Activated naive CD8-positive, alpha-beta T cell treated with anti-CD3 and anti-CD28 coated beads for 36 hours (primary cell): Measurements from ENCODE around the gene RAD50. TPM values are rescaled to one million over a fixed set of nuclear protein-coding genes. Genes with fewer than 3 reads are reported as not detected.
A peak's percentile ranks its signal among the peaks of the same experiment; 100 is the strongest.
"Not testable (repeated sequence)": the region's sequence is repeated elsewhere in the genome, so short reads cannot be mapped to it uniquely, and the experiment has no call there.

Experiments used
- DNase-seq: peaks from one replicate; pipeline ENCODE4 v3.0.0; 2021
- H3K27ac Mint-ChIP-seq: one replicate; pipeline ENCODE4 v1.8.0; 2022; ENCODE audit warnings: mild to moderate bottlenecking, moderate library complexity, mixed read lengths
- H3K27me3 Mint-ChIP-seq: one replicate; pipeline ENCODE4 v1.8.0; 2022; ENCODE audit warnings: mild to moderate bottlenecking, mixed read lengths
- H3K36me3 Mint-ChIP-seq: one replicate; pipeline ENCODE4 v1.8.0; 2021; ENCODE audit warnings: mild to moderate bottlenecking, mixed read lengths
- H3K4me1 Mint-ChIP-seq: one replicate; pipeline ENCODE4 v1.8.0; 2021; ENCODE audit warnings: mixed read lengths
- H3K4me3 Mint-ChIP-seq: one replicate; pipeline ENCODE4 v1.8.0; 2022; ENCODE audit warnings: mild to moderate bottlenecking, moderate library complexity, mixed read lengths
- H3K9me3 Mint-ChIP-seq: one replicate; pipeline ENCODE4 v1.8.0; 2022; ENCODE audit warnings: mixed read lengths
- total RNA-seq, 2 experiments: library from RNA; stranded (reverse); gene quantifications; one replicate each; pipeline ENCODE4 v1.2.3, GENCODE V29; 2021

RAD50 gene
- 10 to 100 TPM; 40.7 to 49.1 TPM for total RNA-seq

GRCh38 chr5:132556763-132557477, at the start of gene RAD50:
Gene RAD50 (plus strand): TSS chr5:132556977. CDS start chr5:132557325, 348 bp downstream.
- H3K4me3 Mint-ChIP-seq, result peak within 1 kb of the TSS; percentile 96
- peaks cover 23% of the 10 kb centered on the region for H3K4me1 Mint-ChIP-seq
- H3K36me3 Mint-ChIP-seq, result peaks cover 10% of the 10 kb centered on the region
- H3K27me3 Mint-ChIP-seq, result no peaks in the 10 kb centered on the region
- peak; percentile 95 for DNase-seq
- H3K27ac Mint-ChIP-seq, result peak within 1 kb of the TSS; percentile 96
- no peaks in the 10 kb centered on the region for H3K9me3 Mint-ChIP-seq

DNA sequence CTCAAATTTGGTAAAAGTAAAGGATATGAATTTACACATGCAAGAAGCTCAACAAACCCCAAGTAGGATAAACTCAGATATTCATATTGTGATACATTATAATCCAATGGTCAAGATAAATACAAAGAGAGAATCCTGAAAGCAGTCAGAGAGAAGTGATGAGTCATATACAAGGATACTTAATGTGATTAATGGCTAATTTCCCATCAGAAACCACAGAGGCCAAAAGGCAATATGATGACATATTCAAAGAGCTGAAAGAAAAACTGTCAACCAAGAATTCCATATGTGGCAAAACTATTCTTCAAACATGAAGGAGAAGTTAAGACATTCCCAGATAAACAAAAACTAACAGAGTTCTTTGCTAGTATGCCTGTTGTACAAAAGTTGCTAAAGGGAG, 46.7 kb upstream of the RAD50 start:
- Mint-ChIP-seq H3K4me3 (no peak overlapping the region), H3K27me3 (peaks cover 38% of the 10 kb centered on the region), H3K27ac (no peak overlapping the region), H3K36me3 (peaks cover 2% of the 10 kb centered on the region), H3K4me1 (peaks cover 6% of the 10 kb centered on the region), H3K9me3 (peaks cover 9% of the 10 kb centered on the region)
- DNase-seq, result no peak

DNA sequence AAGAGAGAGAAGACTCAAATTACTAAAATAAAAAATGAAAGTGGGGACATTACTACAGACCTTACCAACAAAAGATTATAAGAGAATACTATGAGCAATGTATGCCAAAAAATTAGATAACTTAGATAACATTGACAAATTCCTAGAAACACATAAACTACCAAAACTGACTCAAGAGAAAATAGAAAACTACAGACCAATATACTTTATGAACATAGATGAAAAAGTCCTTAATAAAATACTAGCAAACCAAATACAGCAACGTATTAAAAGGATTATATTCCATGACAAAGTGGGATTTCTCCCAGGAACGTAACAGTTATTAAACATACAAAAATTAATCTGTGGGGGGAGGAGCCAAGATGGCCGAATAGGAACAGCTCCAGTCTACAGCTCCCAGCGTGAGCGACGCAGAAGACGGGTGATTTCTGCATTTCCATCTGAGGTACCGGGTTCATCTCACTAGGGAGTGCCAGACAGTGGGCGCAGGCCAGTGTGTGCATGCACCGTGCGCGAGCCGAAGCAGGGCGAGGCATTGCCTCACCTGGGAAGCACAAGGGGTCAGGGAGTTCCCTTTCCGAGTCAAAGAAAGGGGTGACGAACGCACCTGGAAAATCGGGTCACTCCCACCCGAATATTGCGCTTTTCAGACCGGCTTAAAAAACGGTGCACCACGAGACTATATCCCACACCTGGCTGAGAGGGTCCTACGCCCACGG, 43.0 kb upstream of the RAD50 start:
- not testable (repeated sequence) for H3K36me3 Mint-ChIP-seq, H3K9me3 Mint-ChIP-seq, H3K27ac Mint-ChIP-seq, H3K4me1 Mint-ChIP-seq, DNase-seq, H3K4me3 Mint-ChIP-seq
- peaks cover 28% of the 10 kb centered on the region for H3K27me3 Mint-ChIP-seq

- H3K36me3 Mint-ChIP-seq, H3K27me3 Mint-ChIP-seq, H3K4me3 Mint-ChIP-seq, DNase-seq, H3K27ac Mint-ChIP-seq: not testable (repeated sequence)
- Mint-ChIP-seq H3K4me1 (peaks cover 36% of the 10 kb centered on the region), H3K9me3 (peaks cover 11% of the 10 kb centered on the region)
Measured at GRCh38 chr5:132522067-132522466, 34.7 kb upstream of the RAD50 start.

DNA sequence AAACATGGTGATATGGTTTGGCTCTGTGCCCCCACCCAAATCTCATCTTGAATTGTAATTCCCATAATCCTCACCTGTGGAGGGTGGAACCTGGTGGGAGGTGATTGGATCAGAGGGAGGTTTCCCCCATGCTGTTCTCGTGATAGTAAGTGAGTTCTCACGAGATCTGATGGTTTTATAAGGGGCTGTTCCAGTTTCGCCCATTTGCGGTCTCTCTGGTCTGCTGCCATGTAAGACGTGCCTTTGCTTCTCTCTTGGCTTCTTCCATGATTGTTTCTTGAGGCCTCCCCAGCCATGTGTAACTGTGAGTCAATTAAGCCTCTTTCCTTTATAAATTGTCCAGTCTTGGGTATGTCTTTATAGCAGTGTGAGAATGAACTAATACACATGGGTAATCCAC, 31.9 kb upstream of the RAD50 start:
- not testable (repeated sequence) for DNase-seq, H3K27me3 Mint-ChIP-seq, H3K36me3 Mint-ChIP-seq
- H3K9me3 Mint-ChIP-seq, result peaks cover 11% of the 10 kb centered on the region
- H3K27ac Mint-ChIP-seq, result peak overlapping the region; percentile 63
- peak overlapping the region; percentile 20 for H3K4me3 Mint-ChIP-seq
- H3K4me1 Mint-ChIP-seq, result peaks cover 43% of the 10 kb centered on the region

GRCh38 chr5:132525299-132525724, 31.5 kb upstream of the RAD50 start:
- H3K4me3 Mint-ChIP-seq, result peak overlapping the region; percentile 43
- DNase-seq, result peak; percentile 16

DNA sequence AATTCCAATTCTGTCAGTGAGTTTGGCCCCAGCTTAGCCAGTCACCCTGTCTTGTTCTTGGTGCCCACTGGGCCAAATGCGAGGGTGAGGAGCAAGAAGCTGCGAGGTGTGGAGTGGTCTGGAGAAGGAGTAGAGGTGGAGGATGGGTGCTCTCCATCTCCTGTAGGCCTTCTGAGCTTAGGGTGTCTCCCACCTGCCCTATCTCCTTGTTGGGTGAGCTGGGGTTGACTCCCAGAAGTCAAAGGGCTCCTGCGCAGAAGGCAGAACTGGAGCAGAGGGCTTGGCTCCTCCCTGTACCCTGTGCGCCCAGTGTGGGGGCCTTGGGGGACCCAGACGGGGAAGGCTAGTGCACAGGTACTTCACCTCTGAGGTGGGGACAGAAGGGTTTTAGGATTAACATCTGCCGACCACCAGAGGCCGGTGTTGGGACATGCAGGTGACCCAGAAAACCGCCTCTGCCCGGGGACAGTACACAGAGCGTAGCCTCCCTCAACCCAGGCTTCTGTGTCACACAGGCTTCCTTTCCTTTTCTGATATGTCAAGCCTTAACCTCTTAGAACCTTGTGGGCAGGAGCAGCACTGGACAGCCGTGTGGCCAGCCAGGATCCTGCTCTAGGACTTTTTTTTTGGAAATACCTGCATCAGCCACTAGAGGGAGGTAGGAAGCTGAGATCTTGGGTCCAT, 30.3 kb upstream of the RAD50 start:
- peaks cover 4% of the 10 kb centered on the region for H3K9me3 Mint-ChIP-seq
- peak; percentile 32 for DNase-seq
- peaks cover 4% of the 10 kb centered on the region for H3K27me3 Mint-ChIP-seq
- no peak overlapping the region for H3K27ac Mint-ChIP-seq
- peaks cover 40% of the 10 kb centered on the region for H3K4me1 Mint-ChIP-seq
- H3K36me3 Mint-ChIP-seq, result peaks cover 3% of the 10 kb centered on the region
- H3K4me3 Mint-ChIP-seq, result no peak overlapping the region

More at GRCh38 chr5:132525299-132525724, 31.5 kb upstream of the RAD50 start:
- H3K27ac Mint-ChIP-seq, result peak overlapping the region; percentile 63
- peaks cover 4% of the 10 kb centered on the region for H3K27me3 Mint-ChIP-seq
- peaks cover 8% of the 10 kb centered on the region for H3K9me3 Mint-ChIP-seq
- peaks cover 41% of the 10 kb centered on the region for H3K4me1 Mint-ChIP-seq
- peaks cover 3% of the 10 kb centered on the region for H3K36me3 Mint-ChIP-seq

DNA sequence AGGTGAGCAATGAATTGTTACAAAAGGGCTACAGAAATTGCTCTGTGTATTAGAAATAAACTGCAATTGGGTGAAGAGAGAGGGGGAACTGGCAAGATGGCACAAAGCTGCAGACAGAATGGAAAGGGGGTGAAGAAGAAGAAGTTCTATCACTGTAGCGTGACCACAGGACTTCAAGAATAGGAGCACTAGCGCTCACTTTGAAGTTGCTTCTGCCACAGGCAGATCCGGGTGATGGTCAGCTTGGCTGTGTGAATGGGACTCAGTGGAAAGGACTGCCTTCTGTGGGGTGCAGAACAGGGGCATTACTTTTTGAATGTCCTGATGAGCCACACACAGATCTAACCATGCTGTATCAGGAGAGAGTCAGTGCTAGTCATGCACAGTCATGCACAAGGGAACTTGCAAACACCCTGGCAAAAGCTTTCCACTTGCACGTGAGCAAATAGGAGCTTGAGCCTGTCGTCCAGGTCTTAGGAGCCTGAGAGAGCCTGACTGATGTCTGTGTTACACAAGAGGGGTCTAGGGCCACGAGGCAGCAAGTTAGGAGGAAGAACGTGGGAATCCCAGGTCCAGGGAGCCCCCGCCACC, 29.7 kb upstream of the RAD50 start:
- DNase-seq, result no peak

DNA sequence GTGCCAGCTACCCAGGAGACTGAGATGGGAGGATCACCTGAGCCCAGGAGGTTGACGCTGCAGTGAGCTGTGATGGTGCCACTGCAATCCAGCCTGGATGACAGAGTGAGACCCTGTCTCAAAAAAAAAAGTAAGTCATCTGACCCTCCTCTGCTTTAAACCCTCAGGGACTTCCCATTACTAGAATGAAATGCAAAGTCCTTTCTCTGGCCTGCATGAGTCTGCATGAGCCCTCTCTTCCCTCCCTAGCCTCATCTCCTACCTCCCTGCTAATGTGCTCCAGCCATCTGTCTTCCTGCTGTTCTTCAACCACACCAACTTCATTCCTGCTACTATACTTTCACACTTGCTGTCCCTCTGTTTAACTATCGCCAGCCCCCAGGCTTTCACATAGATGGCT, 28.8 kb upstream of the RAD50 start:
- peaks cover 4% of the 10 kb centered on the region for H3K27me3 Mint-ChIP-seq
- no peaks in the 10 kb centered on the region for H3K36me3 Mint-ChIP-seq
- no peak overlapping the region for H3K27ac Mint-ChIP-seq
- H3K4me1 Mint-ChIP-seq, result peaks cover 38% of the 10 kb centered on the region
- no peak overlapping the region for H3K4me3 Mint-ChIP-seq
- H3K9me3 Mint-ChIP-seq, result peaks cover 1% of the 10 kb centered on the region
- DNase-seq, result no peak

More for the DNA sequence above, 29.7 kb upstream of the RAD50 start:
- H3K4me3 Mint-ChIP-seq, result no peak overlapping the region
- peaks cover 39% of the 10 kb centered on the region for H3K4me1 Mint-ChIP-seq
- peaks cover 3% of the 10 kb centered on the region for H3K9me3 Mint-ChIP-seq
- H3K36me3 Mint-ChIP-seq, result peaks cover 2% of the 10 kb centered on the region
- peaks cover 4% of the 10 kb centered on the region for H3K27me3 Mint-ChIP-seq
- H3K27ac Mint-ChIP-seq, result no peak overlapping the region

DNA sequence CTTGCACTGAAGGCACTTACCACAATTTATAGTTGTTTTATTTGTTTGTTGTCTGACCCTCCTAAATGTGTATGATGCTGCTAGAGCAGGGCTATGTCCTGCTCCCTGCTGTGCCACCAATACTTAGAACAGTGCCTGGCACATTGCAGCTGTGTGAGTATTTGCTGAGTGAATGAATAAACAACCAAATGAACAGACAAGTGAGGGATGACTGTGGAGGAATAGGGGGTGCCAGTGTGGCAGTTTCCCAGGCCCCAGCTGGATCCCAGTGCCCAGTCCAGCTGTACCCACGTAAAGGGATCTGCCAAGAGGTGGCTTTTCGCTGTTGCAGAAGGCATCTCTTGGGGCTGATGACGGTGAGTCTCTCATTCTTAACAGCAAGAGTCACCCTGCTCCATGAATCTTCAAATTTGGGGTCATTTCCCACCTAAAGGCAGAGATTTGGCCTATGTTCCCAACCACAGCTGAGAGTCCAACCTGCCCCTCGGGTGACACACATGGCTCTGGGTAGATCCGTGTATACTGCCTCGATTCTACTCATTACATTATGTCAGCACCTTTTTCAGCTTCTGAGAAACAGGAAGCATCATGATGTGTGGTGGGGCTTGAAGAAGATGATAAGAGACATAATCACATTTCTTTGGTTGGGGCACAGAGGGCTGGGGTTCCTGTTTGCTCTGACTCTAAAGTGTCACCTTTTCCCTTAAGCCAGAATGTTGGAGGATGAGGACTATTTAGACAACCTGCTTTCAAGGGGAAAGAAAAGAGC, 27.7 kb upstream of the RAD50 start:
- Mint-ChIP-seq H3K27ac (no peak overlapping the region), H3K4me1 (peaks cover 38% of the 10 kb centered on the region), H3K36me3 (no peaks in the 10 kb centered on the region), H3K27me3 (peaks cover 4% of the 10 kb centered on the region), H3K9me3 (peaks cover 1% of the 10 kb centered on the region), H3K4me3 (no peak overlapping the region)
- no peak for DNase-seq

DNA sequence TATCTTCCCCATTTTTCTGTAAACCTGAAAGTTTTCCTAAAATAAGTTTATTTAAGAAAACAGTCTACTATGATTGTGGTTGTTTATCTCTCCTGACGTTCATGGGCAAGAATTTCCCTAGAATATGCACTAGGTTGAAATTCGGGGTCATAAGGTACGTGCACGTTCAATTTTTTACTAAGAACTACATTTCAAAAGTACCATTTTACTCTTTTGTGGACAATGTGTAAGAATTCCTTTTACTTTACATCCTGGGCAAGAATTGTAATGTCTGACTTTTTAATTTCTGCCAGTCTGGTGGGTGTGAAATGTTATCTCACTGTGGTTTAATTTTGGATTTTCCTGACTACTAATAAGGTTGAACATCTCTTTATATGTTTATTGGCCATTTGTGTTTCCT, 25.8 kb upstream of the RAD50 start:
- Mint-ChIP-seq H3K4me1 (peaks cover 23% of the 10 kb centered on the region), H3K4me3 (no peak overlapping the region), H3K9me3 (no peaks in the 10 kb centered on the region), H3K36me3 (no peaks in the 10 kb centered on the region), H3K27me3 (peaks cover 17% of the 10 kb centered on the region), H3K27ac (no peak overlapping the region)
- no peak for DNase-seq

DNA sequence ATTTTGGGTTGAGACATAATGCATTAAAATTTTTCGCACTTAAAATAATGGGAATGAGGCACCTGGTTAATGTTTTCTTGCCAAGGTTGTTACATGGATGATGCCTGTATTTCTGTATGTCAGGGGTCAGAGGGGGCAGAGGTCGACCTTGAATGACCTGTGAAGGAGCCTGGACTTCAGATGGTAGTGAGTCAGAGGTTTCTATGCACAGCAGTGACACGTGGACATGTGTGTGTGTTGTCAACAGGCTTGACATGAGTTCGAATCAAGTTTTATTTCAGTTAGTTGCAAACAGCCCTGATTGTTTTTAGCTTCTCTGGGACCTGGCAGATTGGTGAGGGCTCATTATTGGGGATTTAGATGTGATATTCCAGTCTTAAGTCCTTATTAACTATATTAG, 17.1 kb upstream of the RAD50 start:
- Mint-ChIP-seq H3K4me1 (peaks cover 7% of the 10 kb centered on the region), H3K4me3 (no peak overlapping the region), H3K27ac (no peak overlapping the region), H3K36me3 (no peaks in the 10 kb centered on the region), H3K9me3 (no peaks in the 10 kb centered on the region), H3K27me3 (peaks cover 25% of the 10 kb centered on the region)
- DNase-seq, result no peak

DNA sequence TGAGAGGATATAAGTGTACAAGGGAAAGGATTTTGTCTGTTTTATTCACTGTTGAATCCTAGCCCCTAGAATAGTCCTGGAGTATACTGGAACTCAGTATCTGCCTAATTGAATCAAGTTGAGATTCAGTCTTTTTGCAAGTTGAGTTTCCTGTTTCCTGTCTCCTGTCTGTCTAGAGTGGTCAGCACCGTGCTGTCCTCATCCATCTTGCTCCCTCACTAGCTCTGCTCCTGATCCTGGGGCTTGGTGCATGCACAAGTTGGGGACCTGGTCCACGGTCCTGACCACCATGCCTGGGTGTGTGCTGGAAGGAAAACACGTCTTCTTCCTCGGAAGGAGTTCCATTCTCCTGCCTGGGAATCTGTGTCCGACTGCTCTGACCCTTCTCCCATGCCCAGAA, 16.6 kb upstream of the RAD50 start:
- Mint-ChIP-seq H3K27me3 (peaks cover 22% of the 10 kb centered on the region), H3K9me3 (no peaks in the 10 kb centered on the region), H3K27ac (no peak overlapping the region), H3K4me3 (no peak overlapping the region), H3K4me1 (peaks cover 7% of the 10 kb centered on the region), H3K36me3 (no peaks in the 10 kb centered on the region)
- DNase-seq, result no peak

DNA sequence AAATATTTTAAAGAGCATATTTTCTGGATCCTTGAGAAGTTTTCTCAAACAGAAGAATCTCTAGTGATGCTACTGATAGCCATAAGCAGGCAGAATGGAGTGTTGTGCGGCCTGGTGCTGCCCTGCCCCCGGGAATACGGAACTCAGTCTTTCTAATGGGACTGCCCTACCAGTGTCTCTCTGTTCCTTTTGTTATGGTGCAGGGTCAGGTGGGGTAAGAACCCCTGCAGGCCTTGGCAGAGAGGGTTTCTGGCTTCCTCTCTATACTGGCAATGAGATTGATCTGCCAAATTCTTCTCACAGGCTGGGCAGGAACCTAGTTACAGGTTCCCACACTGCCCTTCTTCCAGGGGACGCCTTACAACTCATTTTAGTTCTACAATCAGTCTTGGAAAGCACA, 16.0 kb upstream of the RAD50 start:
- Mint-ChIP-seq H3K27ac (no peak overlapping the region), H3K27me3 (peaks cover 16% of the 10 kb centered on the region), H3K36me3 (no peaks in the 10 kb centered on the region), H3K9me3 (no peaks in the 10 kb centered on the region), H3K4me1 (peaks cover 8% of the 10 kb centered on the region), H3K4me3 (no peak overlapping the region)
- DNase-seq, result no peak
